Chondrocyte (in vitro differentiated cells): ENCODE data around the gene LLGL1. TPM values are rescaled to one million over a fixed set of nuclear protein-coding genes. Genes with fewer than 3 reads are reported as not detected.

ENCODE experiments used
- DNase-seq: peaks from one replicate; pipeline ENCODE4 v3.0.0; 2021; ENCODE audit warnings: mixed read lengths, low spot score
- H3K27ac Mint-ChIP-seq: one replicate; pipeline ENCODE4 v1.8.0; 2021; ENCODE audit warnings: mild to moderate bottlenecking, moderate library complexity, mixed read lengths; ENCODE audit not compliant: unreplicated experiment
- H3K27me3 Mint-ChIP-seq: 2 replicates; pipeline ENCODE4 v1.8.0; 2021; ENCODE audit warnings: low read depth, mixed read lengths
- H3K36me3 Mint-ChIP-seq: 2 replicates; pipeline ENCODE4 v1.8.0; 2021; ENCODE audit warnings: low read depth, mixed read lengths
- H3K4me1 Mint-ChIP-seq: 2 replicates; pipeline ENCODE4 v1.8.0; 2021; ENCODE audit warnings: low read depth, mild to moderate bottlenecking, mixed read lengths
- H3K4me3 Mint-ChIP-seq: one replicate; pipeline ENCODE4 v1.8.0; 2021; ENCODE audit warnings: mild to moderate bottlenecking, moderate library complexity, mixed read lengths; ENCODE audit not compliant: unreplicated experiment
- H3K9me3 Mint-ChIP-seq: 2 replicates; pipeline ENCODE4 v1.8.0; 2021; ENCODE audit warnings: low read depth, mixed read lengths
- total RNA-seq: library from RNA; stranded (reverse); gene quantifications from 3 replicates; pipeline ENCODE4 v1.2.1, GENCODE V29; 2021
- TF ChIP-seq, protein P1 (sequence below): fragments of 200-600 bp; sonication (generic); IDR thresholded peaks from 2 replicates; pipeline ENCODE4 v1.5.0; 2021; ENCODE audit warnings: antibody characterized with exemption, mild to moderate bottlenecking, moderate library complexity

The LLGL1 gene
- total RNA-seq, 1 donor from 2014 or later = 38.7 TPM

GRCh38 chr17:18262641-18263040, 37.2 kb downstream of the LLGL1 start:
- Mint-ChIP-seq H3K27ac (no peak overlapping the region), H3K4me1 (peaks cover 21% of the 10 kb centered on the region), H3K36me3 (peaks cover 5% of the 10 kb centered on the region), H3K27me3 (no peaks in the 10 kb centered on the region), H3K9me3 (no peaks in the 10 kb centered on the region), H3K4me3 (no peak overlapping the region)
- no peak for DNase-seq
- TF ChIP-seq, protein P1, sequence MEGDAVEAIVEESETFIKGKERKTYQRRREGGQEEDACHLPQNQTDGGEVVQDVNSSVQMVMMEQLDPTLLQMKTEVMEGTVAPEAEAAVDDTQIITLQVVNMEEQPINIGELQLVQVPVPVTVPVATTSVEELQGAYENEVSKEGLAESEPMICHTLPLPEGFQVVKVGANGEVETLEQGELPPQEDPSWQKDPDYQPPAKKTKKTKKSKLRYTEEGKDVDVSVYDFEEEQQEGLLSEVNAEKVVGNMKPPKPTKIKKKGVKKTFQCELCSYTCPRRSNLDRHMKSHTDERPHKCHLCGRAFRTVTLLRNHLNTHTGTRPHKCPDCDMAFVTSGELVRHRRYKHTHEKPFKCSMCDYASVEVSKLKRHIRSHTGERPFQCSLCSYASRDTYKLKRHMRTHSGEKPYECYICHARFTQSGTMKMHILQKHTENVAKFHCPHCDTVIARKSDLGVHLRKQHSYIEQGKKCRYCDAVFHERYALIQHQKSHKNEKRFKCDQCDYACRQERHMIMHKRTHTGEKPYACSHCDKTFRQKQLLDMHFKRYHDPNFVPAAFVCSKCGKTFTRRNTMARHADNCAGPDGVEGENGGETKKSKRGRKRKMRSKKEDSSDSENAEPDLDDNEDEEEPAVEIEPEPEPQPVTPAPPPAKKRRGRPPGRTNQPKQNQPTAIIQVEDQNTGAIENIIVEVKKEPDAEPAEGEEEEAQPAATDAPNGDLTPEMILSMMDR = no peak

DNA sequence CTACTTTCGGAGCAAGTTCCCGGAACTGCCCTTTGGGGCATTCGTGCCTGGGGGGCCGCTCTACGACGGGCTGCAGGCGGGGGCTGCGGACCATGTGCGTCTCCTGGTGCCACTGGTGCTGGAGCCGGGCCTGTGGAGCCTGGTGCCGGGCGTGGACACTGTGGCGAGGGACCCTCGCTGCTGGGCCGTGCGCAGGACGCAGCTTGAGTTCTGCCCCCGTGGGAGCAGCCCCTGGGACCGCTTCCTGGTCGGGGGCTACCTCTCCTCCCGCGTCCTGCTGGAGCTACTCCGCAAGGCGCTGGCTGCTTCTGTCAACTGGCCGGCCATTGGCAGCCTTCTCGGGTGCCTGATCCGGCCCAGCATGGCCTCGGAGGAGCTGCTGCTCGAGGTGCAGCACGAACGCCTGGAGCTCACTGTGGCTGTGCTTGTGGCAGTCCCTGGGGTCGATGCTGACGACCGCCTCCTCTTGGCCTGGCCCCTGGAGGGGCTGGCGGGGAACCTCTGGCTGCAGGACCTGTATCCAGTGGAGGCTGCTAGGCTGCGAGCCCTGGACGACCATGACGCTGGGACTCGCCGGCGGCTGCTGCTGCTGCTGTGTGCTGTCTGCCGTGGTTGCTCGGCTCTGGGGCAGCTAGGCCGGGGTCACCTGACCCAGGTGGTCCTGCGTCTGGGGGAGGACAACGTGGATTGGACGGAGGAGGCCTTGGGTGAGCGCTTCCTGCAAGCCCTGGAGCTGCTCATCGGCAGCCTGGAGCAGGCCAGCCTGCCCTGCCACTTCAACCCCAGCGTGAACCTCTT, 38.6 kb downstream of the LLGL1 start:
- H3K4me1 Mint-ChIP-seq = peaks cover 22% of the 10 kb centered on the region
- no peak overlapping the region for H3K4me3 Mint-ChIP-seq
- H3K36me3 Mint-ChIP-seq = peaks cover 5% of the 10 kb centered on the region
- TF ChIP-seq, protein P1 = no peak
- no peak overlapping the region for H3K27ac Mint-ChIP-seq
- DNase-seq = no peak
- H3K27me3 Mint-ChIP-seq = no peaks in the 10 kb centered on the region
- no peaks in the 10 kb centered on the region for H3K9me3 Mint-ChIP-seq

- peaks cover 5% of the 10 kb centered on the region for H3K36me3 Mint-ChIP-seq
- no peak for DNase-seq
- peaks cover 8% of the 10 kb centered on the region for H3K4me1 Mint-ChIP-seq
- H3K27me3 Mint-ChIP-seq = no peaks in the 10 kb centered on the region
- H3K27ac Mint-ChIP-seq = no peak overlapping the region
- H3K9me3 Mint-ChIP-seq = no peaks in the 10 kb centered on the region
- TF ChIP-seq, protein P1 = no peak
- H3K4me3 Mint-ChIP-seq = no peak overlapping the region
Observed at GRCh38 chr17:18267366-18267765, 41.9 kb downstream of the LLGL1 start.

DNA sequence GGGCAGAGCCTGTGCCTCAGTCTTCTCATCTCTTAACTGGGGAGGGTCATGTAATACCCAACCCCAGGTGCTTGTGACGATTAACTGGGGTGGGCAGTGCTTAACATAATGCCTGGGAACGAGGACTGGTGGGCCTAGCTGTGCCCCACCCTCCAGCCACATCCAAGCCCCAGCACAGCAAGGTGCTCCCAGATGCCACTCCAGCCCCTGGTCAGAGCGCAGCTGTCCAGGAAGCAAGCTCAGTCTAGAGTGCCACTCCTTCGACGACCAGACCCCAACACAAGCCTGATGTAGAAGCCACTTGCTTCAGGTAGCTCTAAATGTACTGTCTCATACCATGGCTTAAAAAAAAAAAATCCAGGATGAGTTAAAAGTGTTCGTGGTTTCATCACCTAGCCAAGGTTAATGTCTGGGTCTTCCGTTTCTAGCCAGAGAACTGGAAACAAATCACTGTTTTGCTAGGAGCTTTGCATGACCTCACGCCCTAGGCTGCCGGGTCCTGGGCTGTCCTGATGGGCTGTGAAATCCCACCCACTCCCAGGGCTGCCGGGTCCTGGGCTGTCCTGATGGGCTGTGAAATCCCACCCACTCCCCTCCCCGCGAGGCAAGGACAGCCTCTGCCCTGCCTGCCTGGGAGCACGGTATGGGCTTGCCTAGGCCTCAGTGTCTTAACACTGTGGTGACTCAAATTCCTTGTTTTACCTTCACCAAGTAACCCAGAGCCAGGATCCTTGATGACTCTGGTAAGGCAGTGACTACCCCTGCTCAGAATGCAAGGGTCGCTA, 42.7 kb downstream of the LLGL1 start:
- DNase-seq = no peak
- peak overlapping the region; percentile 71 for H3K27ac Mint-ChIP-seq

More for the DNA sequence above, 42.7 kb downstream of the LLGL1 start:
- Mint-ChIP-seq H3K4me3 (no peak overlapping the region), H3K4me1 (peaks cover 8% of the 10 kb centered on the region), H3K9me3 (no peaks in the 10 kb centered on the region), H3K27me3 (no peaks in the 10 kb centered on the region), H3K36me3 (peaks cover 8% of the 10 kb centered on the region)
- TF ChIP-seq, protein P1 = no peak
